GM23338 (cell line): ENCODE results near the gene EYA2. TPM values are rescaled to one million over a fixed set of nuclear protein-coding genes. Genes with fewer than 3 reads are reported as not detected.

Experiments
- ATAC-seq: fragments of 200-7000 bp; cut with Tn5 transposase; 3 replicates; pipeline ENCODE4 v1.9.1; 2020
- DNase-seq: peaks from one replicate; pipeline ENCODE4 v3.0.0-alpha.2; 2015; ENCODE audit warnings: low spot score
- H2AFZ ChIP-seq: fragments of 200-600 bp; sonication (generic); 2 replicates; pipeline ENCODE4 v1.8.0; 2016; ENCODE audit warnings: antibody characterized with exemption, mild to moderate bottlenecking, moderate library complexity
- H3F3A ChIP-seq: fragments of 200-600 bp; sonication (generic); replicated peaks from 2 replicates; pipeline ENCODE4 v1.8.0; 2017; ENCODE audit warnings: antibody characterized with exemption, mixed run types, low read depth
- H3K27ac ChIP-seq: fragments of 200-600 bp; sonication (generic); 2 replicates; pipeline ENCODE4 v1.6.1; 2016; ENCODE audit warnings: low read depth
- H3K27me3 ChIP-seq: fragments of 200-600 bp; sonication (generic); 2 replicates; pipeline ENCODE4 v1.8.0; 2016; ENCODE audit warnings: mild to moderate bottlenecking, mixed run types, moderate library complexity; ENCODE audit not compliant: insufficient read depth
- H3K36me3 ChIP-seq: fragments of 200-600 bp; sonication (generic); 2 replicates; pipeline ENCODE4 v1.8.0; 2016; ENCODE audit warnings: mild to moderate bottlenecking; ENCODE audit not compliant: insufficient read depth
- H3K4me1 ChIP-seq: fragments of 200-600 bp; sonication (generic); 2 replicates; pipeline ENCODE4 v1.8.0; 2016; ENCODE audit warnings: mild to moderate bottlenecking, moderate library complexity; ENCODE audit not compliant: insufficient read depth
- H3K4me2 ChIP-seq: fragments of 200-600 bp; sonication (generic); 2 replicates; pipeline ENCODE4 v1.7.1; 2017; ENCODE audit warnings: mixed run types
- H3K4me3 ChIP-seq: fragments of 200-600 bp; sonication (generic); 2 replicates; pipeline ENCODE4 v1.6.1; 2016; ENCODE audit warnings: mixed run types
- H3K79me2 ChIP-seq: fragments of 200-600 bp; sonication (generic); replicated peaks from 2 replicates; pipeline ENCODE4 v1.8.0; 2017; ENCODE audit warnings: mild to moderate bottlenecking; ENCODE audit not compliant: insufficient read depth
- H3K9me2 ChIP-seq: fragments of 200-600 bp; sonication (generic); 2 replicates; pipeline ENCODE4 v1.8.0; 2017; ENCODE audit not compliant: insufficient read depth
- H4K20me1 ChIP-seq: fragments of 200-600 bp; sonication (generic); replicated peaks from 2 replicates; pipeline ENCODE4 v1.8.0; 2017; ENCODE audit warnings: mild to moderate bottlenecking; ENCODE audit not compliant: insufficient read depth
- H3K27ac Mint-ChIP-seq: 2 replicates; pipeline ENCODE4 v1.8.0; 2020; ENCODE audit warnings: inconsistent platforms, mild to moderate bottlenecking, moderate library complexity, mixed read lengths
- H3K27me3 Mint-ChIP-seq: 3 replicates; pipeline ENCODE4 v1.8.0; 2022; ENCODE audit warnings: low read depth, mild to moderate bottlenecking, moderate library complexity, mixed read lengths, inconsistent platforms; ENCODE audit not compliant: insufficient read depth, poor library complexity
- H3K36me3 Mint-ChIP-seq: 3 replicates; pipeline ENCODE4 v1.8.0; 2021; ENCODE audit warnings: low read depth, mild to moderate bottlenecking, inconsistent platforms, moderate library complexity, mixed read lengths
- H3K4me1 Mint-ChIP-seq: 3 replicates; pipeline ENCODE4 v1.8.0; 2020; ENCODE audit warnings: mild to moderate bottlenecking, inconsistent platforms, mixed read lengths
- H3K4me3 Mint-ChIP-seq: 3 replicates; pipeline ENCODE4 v1.8.0; 2021; ENCODE audit warnings: moderate library complexity, mild to moderate bottlenecking, inconsistent platforms, mixed read lengths
- H3K9me3 Mint-ChIP-seq: 3 replicates; pipeline ENCODE4 v1.8.0; 2020; ENCODE audit warnings: moderate library complexity, mild to moderate bottlenecking, inconsistent platforms, mixed read lengths
- CTCF ChIP-seq, 2 experiments: fragments of 200-600 bp in 1 of 2; sonication (generic) in 1 of 2; conservative IDR thresholded peaks; 2 replicates each; pipeline versions ENCODE4 v1.5.1 to v1.6.1; 2016 to 2017; ENCODE audit warnings: antibody characterized with exemption in 2 of 2, low read depth in 2 of 2, mild to moderate bottlenecking in 2 of 2, moderate library complexity in 1 of 2
- ETS1 ChIP-seq: IDR thresholded peaks from 2 replicates; pipeline ENCODE4 v1.6.1; 2016; ENCODE audit warnings: antibody characterized with exemption
- EZH2phosphoT487 ChIP-seq: fragments of 200-600 bp; sonication (generic); IDR thresholded peaks from one replicate; pipeline ENCODE4 v1.8.1; 2018; ENCODE audit warnings: antibody characterized with exemption; ENCODE audit not compliant: unreplicated experiment
- JUNB ChIP-seq: IDR thresholded peaks from one replicate; pipeline ENCODE4 v1.6.1; 2016; ENCODE audit warnings: antibody characterized with exemption; ENCODE audit not compliant: unreplicated experiment
- POLR2AphosphoS5 ChIP-seq: IDR thresholded peaks from 2 replicates; pipeline ENCODE4 v1.6.1; 2016; ENCODE audit warnings: antibody characterized with exemption, low read depth
- STAT1 ChIP-seq: IDR thresholded peaks from one replicate; pipeline ENCODE4 v1.6.1; 2016; ENCODE audit warnings: antibody characterized with exemption; ENCODE audit not compliant: unreplicated experiment
- ZNF114 ChIP-seq: fragments of 250-450 bp; sonication (Bioruptor Pico); IDR thresholded peaks from 2 replicates; pipeline ENCODE4 v1.5.0; 2020; ENCODE audit warnings: mild to moderate bottlenecking, moderate library complexity
- ZNF331 ChIP-seq: fragments of 250-450 bp; sonication (Bioruptor Pico); IDR thresholded peaks from 2 replicates; pipeline ENCODE4 v1.5.0; 2020; ENCODE audit warnings: low read depth, mild to moderate bottlenecking, moderate library complexity
- ZNF462 ChIP-seq: fragments of 250-450 bp; sonication (Bioruptor Pico); IDR thresholded peaks from 2 replicates; pipeline ENCODE4 v1.5.0; 2020; ENCODE audit warnings: mild to moderate bottlenecking, moderate library complexity
- polyA plus RNA-seq: library from polyadenylated mRNA; unstranded; fragments of >200 nt; fragmentation: Nextera tagmentation; extraction: Ambion mirVana; gene quantifications from 2 replicates; pipeline ENCODE4 v1.2.1, GENCODE V29; 2016
- total RNA-seq: library from RNA; depleted of rRNA; stranded (reverse); fragments of >200 nt; shearing (Covaris generic); gene quantifications from 2 replicates; pipeline ENCODE4 v1.2.3, GENCODE V29; 2014

Gene EYA2
- total and polyA plus RNA-seq, 2 experiments from 2014 or later: 0.50 to 0.56 TPM

- H3K27ac Mint-ChIP-seq: no peak overlapping the region
- H2AFZ ChIP-seq: no peak overlapping the region
- peak; percentile 85 for ATAC-seq
These were observed 44.7 kb downstream of the EYA2 start for GRCh38 chr20:46939031-46939965.

GRCh38 chr20:46940616-46941015 lies 46.0 kb downstream of the EYA2 start:
- H3K27me3 Mint-ChIP-seq: no peaks in the 10 kb centered on the region
- H3K27me3 ChIP-seq: no peaks in the 10 kb centered on the region
- H3K4me1 Mint-ChIP-seq: peaks cover 3% of the 10 kb centered on the region
- no peaks in the 10 kb centered on the region for H3K79me2 ChIP-seq
- no peak overlapping the region for H3K4me3 Mint-ChIP-seq
- H3K9me2 ChIP-seq: no peaks in the 10 kb centered on the region
- H3K4me3 ChIP-seq: no peak overlapping the region
- 0 out of 3 replicates have a peak, but pooled peaks cover 3% of the 10 kb centered on the region for H3K9me3 Mint-ChIP-seq
- no peaks in the 10 kb centered on the region for H3F3A ChIP-seq
- H3K36me3 Mint-ChIP-seq: no peaks in the 10 kb centered on the region
- H3K4me1 ChIP-seq: no peaks in the 10 kb centered on the region
- ATAC-seq: no peak
- no peak overlapping the region for H2AFZ ChIP-seq
- no peak overlapping the region for H3K27ac ChIP-seq
- no peaks in the 10 kb centered on the region for H4K20me1 ChIP-seq
- no peak overlapping the region for H3K4me2 ChIP-seq
- no peak for DNase-seq
- H3K36me3 ChIP-seq: no peaks in the 10 kb centered on the region
- no peak overlapping the region for H3K27ac Mint-ChIP-seq
- no peak for TF ChIP-seq JUNB
- no peak for TF ChIP-seq ZNF331 (CRISPR knock-in tag)
- no peak for TF ChIP-seq STAT1
- no peak for TF ChIP-seq ZNF462
- no peak for TF ChIP-seq ETS1
- no peak for TF ChIP-seq ZNF114

More at GRCh38 chr20:46939031-46939965, 44.7 kb downstream of the EYA2 start:
- TF ChIP-seq POLR2AphosphoS5: no peak
- no peak for TF ChIP-seq JUNB
- no peak for TF ChIP-seq EZH2phosphoT487
- TF ChIP-seq CTCF (conservative IDR thresholded peaks at IDR 0.05; ENCODE audit: low read depth in 2 of 2): peak; percentile 6 to 48; a peak in 2 of 4 replicates
- Histone ChIP-seq H3K79me2 (no peaks in the 10 kb centered on the region), H3K9me2 (no peaks in the 10 kb centered on the region), H4K20me1 (no peaks in the 10 kb centered on the region), H3K4me1 (no peaks in the 10 kb centered on the region), H3K27ac (no peak overlapping the region), H3K4me2 (no peak overlapping the region), H3F3A (no peaks in the 10 kb centered on the region), H3K4me3 (no peak overlapping the region), H3K27me3 (no peaks in the 10 kb centered on the region), H3K36me3 (no peaks in the 10 kb centered on the region)
- no peak overlapping the region for H3K4me3 Mint-ChIP-seq
- DNase-seq: peak; percentile 82
- no peaks in the 10 kb centered on the region for H3K27me3 Mint-ChIP-seq
- 0 out of 3 replicates have a peak, but pooled peaks cover 3% of the 10 kb centered on the region for H3K9me3 Mint-ChIP-seq
- no peaks in the 10 kb centered on the region; the same call in 2 of the 3 replicates for H3K4me1 Mint-ChIP-seq
- H3K36me3 Mint-ChIP-seq: no peaks in the 10 kb centered on the region
